IMR-90 (cell line): ENCODE data around the gene CROCC. TPM values are rescaled to one million over a fixed set of nuclear protein-coding genes. Genes with fewer than 3 reads are reported as not detected.

ENCODE experiments used
- ATAC-seq: fragments of 200-7000 bp; cut with Tn5 transposase; 2 replicates; pipeline ENCODE4 v1.9.1; 2020; ENCODE audit warnings: low read depth, mild to moderate bottlenecking, moderate library complexity
- BruUV-seq: library from RNA; stranded (reverse); fragments of 400-500 nt; replicated peaks from 2 replicates; lab custom pipeline; 2021; lab: Mats Ljungman, UMichigan
- CTCF ChIA-PET: fragments of 300-600 bp; formaldehyde crosslinking; extraction: SDS; loops from one replicate; lab custom pipeline; 2021; ENCODE audit warnings: antibody characterized with exemption; lab: Yijun Ruan, JAX
- POLR2A ChIA-PET: fragments of 300-600 bp; sonication (Branson Sonifier 250); formaldehyde crosslinking; loops from one replicate; lab custom pipeline; 2022; ENCODE audit warnings: antibody characterized with exemption; ENCODE audit not compliant: unreplicated experiment; lab: Charles Lee
- DNase-seq: peaks from one replicate; pipeline ENCODE4 v3.0.0; 2013
- H2AFZ ChIP-seq: replicated peaks from 2 replicates; pipeline ENCODE3; 2013; ENCODE audit warnings: low read length, mild to moderate bottlenecking; ENCODE audit not compliant: poor library complexity
- H2AK5ac ChIP-seq: 2 replicates; pipeline ENCODE4 v1.6.1; 2013; ENCODE audit warnings: low read depth, low read length, inconsistent platforms
- H2AK9ac ChIP-seq: replicated peaks from 2 replicates; pipeline ENCODE3; 2013; ENCODE audit warnings: mild to moderate bottlenecking, low read depth, low read length, moderate library complexity; ENCODE audit not compliant: poor library complexity
- H2BK120ac ChIP-seq: 2 replicates; pipeline ENCODE4 v1.6.1; 2013; ENCODE audit warnings: low read depth, low read length, inconsistent platforms
- H2BK15ac ChIP-seq: 3 replicates; pipeline ENCODE4 v1.6.1; 2013; ENCODE audit warnings: low read depth, low read length, inconsistent platforms
- H2BK20ac ChIP-seq: 2 replicates; pipeline ENCODE4 v1.6.1; 2013; ENCODE audit warnings: low read depth, mild to moderate bottlenecking, inconsistent platforms, low read length, moderate library complexity
- H2BK5ac ChIP-seq: 2 replicates; pipeline ENCODE4 v1.6.1; 2013; ENCODE audit warnings: mild to moderate bottlenecking, low read depth, low read length, inconsistent platforms; ENCODE audit not compliant: poor library complexity, severe bottlenecking
- H3K14ac ChIP-seq: replicated peaks from 2 replicates; pipeline ENCODE4 v1.6.1; 2013; ENCODE audit warnings: low read depth, low read length, inconsistent platforms
- H3K18ac ChIP-seq: 2 replicates; pipeline ENCODE4 v1.6.1; 2013; ENCODE audit warnings: low read depth, low read length, control low read depth
- H3K23ac ChIP-seq: 2 replicates; pipeline ENCODE4 v1.6.1; 2013; ENCODE audit warnings: low read depth, low read length, inconsistent platforms
- H3K27ac ChIP-seq: 2 replicates; pipeline ENCODE4 v1.5.1; 2013; ENCODE audit warnings: mild to moderate bottlenecking, control low read depth, low read length; ENCODE audit not compliant: insufficient read depth
- H3K27me3 ChIP-seq: 2 replicates; pipeline ENCODE4 v1.6.1; 2013; ENCODE audit warnings: low read length; ENCODE audit not compliant: control insufficient read depth, insufficient read depth
- H3K36me3 ChIP-seq: 2 replicates; pipeline ENCODE4 v1.6.1; 2013; ENCODE audit warnings: low read length, mixed read lengths; ENCODE audit not compliant: control insufficient read depth, insufficient read depth
- H3K4ac ChIP-seq: 2 replicates; pipeline ENCODE4 v1.6.1; 2013; ENCODE audit warnings: low read depth, low read length, inconsistent platforms
- H3K4me1 ChIP-seq: 2 replicates; pipeline ENCODE4 v1.6.1; 2013; ENCODE audit warnings: low read length, mixed read lengths; ENCODE audit not compliant: control insufficient read depth, insufficient read depth
- H3K4me2 ChIP-seq: 2 replicates; pipeline ENCODE4 v1.6.1; 2013; ENCODE audit warnings: low read depth, mild to moderate bottlenecking, control low read depth, low read length, moderate library complexity
- H3K4me3 ChIP-seq: 2 replicates; pipeline ENCODE4 v1.5.1; 2013; ENCODE audit warnings: low read depth, mild to moderate bottlenecking, control low read depth, low read length, moderate library complexity; ENCODE audit not compliant: insufficient read depth
- H3K56ac ChIP-seq: 2 replicates; pipeline ENCODE4 v1.6.1; 2013; ENCODE audit warnings: low read length, inconsistent platforms; ENCODE audit not compliant: insufficient read depth; ENCODE audit errors: extremely low read depth
- H3K79me1 ChIP-seq, 2 experiments: 2 replicates each; pipeline ENCODE4 v1.6.1; 2013; ENCODE audit warnings: low read length in 2 of 2, inconsistent platforms in 1 of 2, low read depth in 1 of 2
- H3K9ac ChIP-seq: 2 replicates; pipeline ENCODE4 v1.6.1; 2013; ENCODE audit warnings: low read depth, low read length, control low read depth
- H3K9me1 ChIP-seq: 2 replicates; pipeline ENCODE4 v1.6.1; 2013; ENCODE audit warnings: low read length, inconsistent platforms; ENCODE audit not compliant: insufficient read depth
- H3K9me3 ChIP-seq: 2 replicates; pipeline ENCODE4 v1.6.1; 2013; ENCODE audit warnings: low read length; ENCODE audit not compliant: control insufficient read depth, insufficient read depth
- H4K20me1 ChIP-seq: 2 replicates; pipeline ENCODE4 v1.6.1; 2013; ENCODE audit warnings: low read length, inconsistent platforms; ENCODE audit not compliant: insufficient read depth
- H4K5ac ChIP-seq: 2 replicates; pipeline ENCODE4 v1.6.1; 2013; ENCODE audit warnings: mild to moderate bottlenecking, low read depth, low read length, control low read depth
- H4K8ac ChIP-seq, 2 experiments: 2 replicates each; pipeline ENCODE4 v1.6.1; 2013; ENCODE audit warnings: low read depth in 2 of 2, low read length in 2 of 2, control low read depth in 1 of 2, inconsistent platforms in 1 of 2
- H4K91ac ChIP-seq: 2 replicates; pipeline ENCODE4 v1.6.1; 2013; ENCODE audit warnings: low read depth, low read length, inconsistent platforms; ENCODE audit not compliant: insufficient read depth
- POLR2A ChIP-seq: IDR thresholded peaks from 2 replicates; pipeline ENCODE4 v1.6.1; 2012; ENCODE audit warnings: mild to moderate bottlenecking, low read depth, low read length
- RAD21 ChIP-seq: IDR thresholded peaks from 2 replicates; pipeline ENCODE4 v1.6.1; 2012; ENCODE audit warnings: low read length, improper control_type of control experiment
- SMC3 ChIP-seq: fragments of 150-350 bp; IDR thresholded peaks from 2 replicates; pipeline ENCODE4 v1.6.1; 2016; ENCODE audit warnings: low read depth, mild to moderate bottlenecking, antibody characterized with exemption, low read length, moderate library complexity
- WGBS, 2 experiments: methylation state at CpG; one replicate each; pipeline versions ENCODE4 v1.1.5 to v1.1.7; 2013; ENCODE audit warnings: missing lambda C conversion rate in 2 of 2; ENCODE audit not compliant: insufficient read length in 1 of 2; ENCODE audit errors: extremely low coverage in 2 of 2; 5-methylcytosine and 5-hydroxymethylcytosine counted together
- dilution Hi-C: fragments of 300-500 bp; cut with HindIII; formaldehyde crosslinking; loops from one replicate; pipeline ENCODE4 v1.14.3; 2018; ENCODE audit warnings: low sequenced_read_pairs; ENCODE audit not compliant: unreplicated experiment
- in situ Hi-C: fragments of 300-500 bp; cut with MboI; formaldehyde crosslinking; loops from 3 replicates; pipeline ENCODE4 v1.14.3; 2019; ENCODE audit warnings: low sequenced_read_pairs, inconsistent platforms, mixed read lengths
- intact Hi-C: fragments of 100-400 bp; cut with micrococcal nuclease; formaldehyde crosslinking; loops from 2 replicates; pipeline ENCODE4 v1.10.0; 2022
- polyA plus RNA-seq, 3 experiments: library from polyadenylated mRNA; depleted of rRNA; stranded (reverse); fragments of >200 nt; gene quantifications; 2 replicates each; pipeline ENCODE4 v1.2.3, GENCODE V29; 2012; ENCODE audit warnings: low replicate concordance in 1 of 3
- total RNA-seq: library from RNA; depleted of rRNA; stranded (reverse); fragments of >200 nt; gene quantifications from 2 replicates; pipeline ENCODE4 v1.2.3, GENCODE V29; 2012

CROCC gene
- total and polyA plus RNA-seq, 2 of the 4 experiments (the other 2 are of a cell fraction), result 7.5 to 13.7 TPM

DNA sequence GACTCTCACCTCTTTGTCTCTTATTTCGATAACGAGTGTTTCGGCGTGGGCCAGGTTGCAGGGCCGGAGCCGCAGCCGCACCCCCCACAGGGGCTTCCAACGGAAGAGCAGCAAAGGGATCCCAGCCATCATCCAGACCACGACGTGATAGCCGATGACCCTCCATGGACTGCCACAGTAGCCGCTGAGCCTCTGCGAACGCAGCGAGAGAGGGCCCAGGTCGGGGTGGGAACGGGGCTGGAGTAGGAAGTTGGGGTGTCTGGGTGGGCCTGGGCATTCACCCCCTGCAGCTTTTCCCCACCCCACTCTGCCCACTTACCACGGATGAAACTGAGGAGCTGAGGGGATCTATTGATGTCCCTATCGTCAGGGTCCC is 83.6 kb downstream of the CROCC start:
- Histone ChIP-seq H3K4me2 (no peak overlapping the region), H3K79me1 (peaks cover 3 to 6% of the 10 kb centered on the region in 2 experiments; a peak in 1 of 4 replicates), H3K9ac (no peak overlapping the region), H3K4me1 (peaks cover 2% of the 10 kb centered on the region; the same call in 1 of the 2 replicates), H3K36me3 (peaks cover 22% of the 10 kb centered on the region), H3K4me3 (no peak overlapping the region), H3K27ac (no peak overlapping the region), H3K18ac (no peak overlapping the region), H2AK9ac (no peak overlapping the region), H4K5ac (no peak overlapping the region), H3K56ac (no peak overlapping the region), H3K4ac (no peak overlapping the region), H4K8ac (no peak overlapping the region), H3K9me3 (no peaks in the 10 kb centered on the region), H2BK120ac (no peak overlapping the region), H2AK5ac (no peak overlapping the region), H2BK15ac (no peak overlapping the region), H3K23ac (no peak overlapping the region), H3K27me3 (no peaks in the 10 kb centered on the region), H3K9me1 (no peaks in the 10 kb centered on the region; the same call in 1 of the 2 replicates), H3K14ac (no peak overlapping the region), H2AFZ (no peak overlapping the region), H4K91ac (no peak overlapping the region), H2BK20ac (no peak overlapping the region), H4K20me1 (peaks cover 16% of the 10 kb centered on the region), H2BK5ac (no peak overlapping the region)
- dilution Hi-C loops, result no loop called here
- in situ Hi-C loops, result no loop called here
- ATAC-seq (no peak), DNase-seq (no peak)
- ChIA-PET POLR2A (no interaction called here), CTCF (interaction anchor here (0.6 kb wide), 1 partner anchor 434 kb away, joined by 5 read pairs; no protein-coding TSS in a partner anchor)
- no peak for TF ChIP-seq SMC3
- no peak for TF ChIP-seq POLR2A
- no peak for TF ChIP-seq RAD21
- no TSS peak for BruUV-seq
- intact Hi-C loops, result no loop called here
- 91% methylated on average over 10 of the region's 19 CpGs; no CpG with 5 or more reads in 1 of the 2 experiments for WGBS, 2 experiments
